Immature natural killer cell (primary cell): ENCODE measurements around the gene LRRC26. TPM values are rescaled to one million over a fixed set of nuclear protein-coding genes. Genes with fewer than 3 reads are reported as not detected.
"Not testable (repeated sequence)": the region's sequence is repeated elsewhere in the genome, so short reads cannot be mapped to it uniquely, and the experiment has no call there.

ENCODE experiments used
- DNase-seq, 3 donors: peaks; one replicate each; pipeline ENCODE4 v3.0.0; 2022; ENCODE audit warnings: mixed read lengths in 1 of 3
- H3K27ac Mint-ChIP-seq, 6 donors: one replicate each; pipeline ENCODE4 v1.8.0; 2020; ENCODE audit warnings: mixed read lengths in 6 of 6, mild to moderate bottlenecking in 5 of 6, inconsistent platforms in 4 of 6, moderate library complexity in 3 of 6
- H3K27me3 Mint-ChIP-seq, 3 donors: one replicate each; pipeline ENCODE4 v1.8.0; 2020 to 2021; ENCODE audit warnings: low read depth in 3 of 3, mild to moderate bottlenecking in 3 of 3, mixed read lengths in 3 of 3, moderate library complexity in 3 of 3, inconsistent platforms in 1 of 3
- H3K36me3 Mint-ChIP-seq, 3 donors: one replicate each; pipeline ENCODE4 v1.8.0; 2020; ENCODE audit warnings: mixed read lengths in 3 of 3, inconsistent platforms in 2 of 3, mild to moderate bottlenecking in 2 of 3
- H3K4me1 Mint-ChIP-seq, 2 donors: one replicate each; pipeline ENCODE4 v1.8.0; 2020; ENCODE audit warnings: inconsistent platforms in 2 of 2, mild to moderate bottlenecking in 2 of 2, mixed read lengths in 2 of 2, moderate library complexity in 1 of 2
- H3K4me3 Mint-ChIP-seq, 5 donors: one replicate each; pipeline ENCODE4 v1.8.0; 2020; ENCODE audit warnings: mild to moderate bottlenecking in 5 of 5, mixed read lengths in 5 of 5, inconsistent platforms in 3 of 5, moderate library complexity in 3 of 5
- H3K9me3 Mint-ChIP-seq, 6 donors: one replicate each; pipeline ENCODE4 v1.8.0; 2020; ENCODE audit warnings: mild to moderate bottlenecking in 6 of 6, mixed read lengths in 6 of 6, inconsistent platforms in 4 of 6, moderate library complexity in 3 of 6
- polyA plus RNA-seq, 3 donors: library from polyadenylated mRNA; unstranded; fragments of 300-500 nt; fragmentation: Illumina TruSeq; gene quantifications; one replicate each; pipeline ENCODE4 v1.2.3, GENCODE V29; 2021

Gene LRRC26
- polyA plus RNA-seq, 3 donors from 2014 or later, result 0.22 to 2.1 TPM; not detected in 1

GRCh38 chr9:137141976-137142936 lies 27.6 kb downstream of the LRRC26 start:
- Mint-ChIP-seq H3K27ac (peak overlapping the region in 1 of 6 donors; percentile 73), H3K9me3 (no peaks in the 10 kb centered on the region), H3K27me3 (peaks cover 15 to 23% (median 15%) of the 10 kb centered on the region in 3 donors), H3K36me3 (no peaks in the 10 kb centered on the region), H3K4me1 (peaks cover 0 to 2% of the 10 kb centered on the region in 2 donors), H3K4me3 (peak overlapping the region in 1 of 5 donors; percentile 30)
- DNase-seq, result no peak

GRCh38 chr9:137141050-137141810 lies 28.6 kb downstream of the LRRC26 start:
- no peak overlapping the region for H3K27ac Mint-ChIP-seq

GRCh38 chr9:137140151-137141012 lies 29.5 kb downstream of the LRRC26 start:
- peak overlapping the region in 1 of 5 donors; percentile 30 for H3K4me3 Mint-ChIP-seq
- peaks cover 14 to 29% (median 20%) of the 10 kb centered on the region in 3 donors for H3K27me3 Mint-ChIP-seq
- H3K4me1 Mint-ChIP-seq, result peaks cover 0 to 2% of the 10 kb centered on the region in 2 donors
- no peak overlapping the region for H3K27ac Mint-ChIP-seq
- DNase-seq, result no peak
- H3K36me3 Mint-ChIP-seq, result peaks cover 0 to 4% (median 0%) of the 10 kb centered on the region in 3 donors
- no peaks in the 10 kb centered on the region for H3K9me3 Mint-ChIP-seq

More at GRCh38 chr9:137141050-137141810, 28.6 kb downstream of the LRRC26 start:
- no peak for DNase-seq
- no peak overlapping the region for H3K4me3 Mint-ChIP-seq
- H3K36me3 Mint-ChIP-seq, result no peaks in the 10 kb centered on the region
- peaks cover 0 to 2% of the 10 kb centered on the region in 2 donors for H3K4me1 Mint-ChIP-seq
- no peaks in the 10 kb centered on the region for H3K9me3 Mint-ChIP-seq
- peaks cover 15 to 23% (median 18%) of the 10 kb centered on the region in 3 donors for H3K27me3 Mint-ChIP-seq

- H3K27me3 Mint-ChIP-seq, result peaks cover 14 to 29% (median 20%) of the 10 kb centered on the region in 3 donors
- no peak overlapping the region for H3K27ac Mint-ChIP-seq
- H3K4me3 Mint-ChIP-seq, result no peak overlapping the region
- no peaks in the 10 kb centered on the region for H3K9me3 Mint-ChIP-seq
- H3K36me3 Mint-ChIP-seq, result peaks cover 0 to 4% (median 0%) of the 10 kb centered on the region in 3 donors
- peaks cover 0 to 2% of the 10 kb centered on the region in 2 donors for H3K4me1 Mint-ChIP-seq
- no peak for DNase-seq
These were observed 30.2 kb downstream of the LRRC26 start for GRCh38 chr9:137139468-137140150.

GRCh38 chr9:137138722-137139467 lies 31.0 kb downstream of the LRRC26 start, which contains the start of gene GRIN1:
GRIN1 (plus strand) TSS chr9:137139154; CDS start chr9:137139487, 333 bp downstream.
- peaks cover 0 to 4% (median 0%) of the 10 kb centered on the region in 3 donors for H3K36me3 Mint-ChIP-seq
- H3K27me3 Mint-ChIP-seq, result peaks cover 14 to 29% (median 20%) of the 10 kb centered on the region in 3 donors
- no peaks in the 10 kb centered on the region for H3K9me3 Mint-ChIP-seq
- H3K27ac Mint-ChIP-seq, result no peak within 1 kb of the TSS
- H3K4me3 Mint-ChIP-seq, result peak within 1 kb of the TSS in 1 of 5 donors; percentile 33
- H3K4me1 Mint-ChIP-seq, result peaks cover 0 to 2% of the 10 kb centered on the region in 2 donors
- peak in 2 of 3 donors; percentile 37 to 48 for DNase-seq

GRCh38 chr9:137138058-137138721 lies 31.7 kb downstream of the LRRC26 start:
- no peak overlapping the region for H3K27ac Mint-ChIP-seq
- peak overlapping the region in 1 of 5 donors; percentile 33 for H3K4me3 Mint-ChIP-seq
- peaks cover 0 to 4% (median 0%) of the 10 kb centered on the region in 3 donors for H3K36me3 Mint-ChIP-seq
- DNase-seq, result no peak
- peaks cover 0 to 2% of the 10 kb centered on the region in 2 donors for H3K4me1 Mint-ChIP-seq
- peaks cover 14 to 29% (median 19%) of the 10 kb centered on the region in 3 donors for H3K27me3 Mint-ChIP-seq
- H3K9me3 Mint-ChIP-seq, result no peaks in the 10 kb centered on the region

GRCh38 chr9:137136881-137137607 lies 32.8 kb downstream of the LRRC26 start:
- H3K27ac Mint-ChIP-seq, result no peak overlapping the region
- H3K9me3 Mint-ChIP-seq, result no peaks in the 10 kb centered on the region
- no peak for DNase-seq
- H3K36me3 Mint-ChIP-seq, result peaks cover 0 to 4% (median 0%) of the 10 kb centered on the region in 3 donors
- H3K4me3 Mint-ChIP-seq, result no peak overlapping the region
- H3K4me1 Mint-ChIP-seq, result peaks cover 0 to 2% of the 10 kb centered on the region in 2 donors
- H3K27me3 Mint-ChIP-seq, result peaks cover 15 to 25% (median 19%) of the 10 kb centered on the region in 3 donors

GRCh38 chr9:137136261-137136880 lies 33.5 kb downstream of the LRRC26 start:
- Mint-ChIP-seq H3K27me3 (peaks cover 14 to 23% (median 21%) of the 10 kb centered on the region in 3 donors), H3K9me3 (no peaks in the 10 kb centered on the region), H3K4me1 (peaks cover 0 to 2% of the 10 kb centered on the region in 2 donors), H3K36me3 (peaks cover 0 to 4% (median 0%) of the 10 kb centered on the region in 3 donors), H3K27ac (no peak overlapping the region), H3K4me3 (no peak overlapping the region)
- no peak for DNase-seq

GRCh38 chr9:137135154-137135553 lies 34.7 kb downstream of the LRRC26 start:
- not testable (repeated sequence) for H3K9me3 Mint-ChIP-seq, H3K36me3 Mint-ChIP-seq, H3K4me1 Mint-ChIP-seq, H3K27ac Mint-ChIP-seq, DNase-seq, H3K4me3 Mint-ChIP-seq
- peaks cover 7 to 18% (median 17%) of the 10 kb centered on the region in 3 donors for H3K27me3 Mint-ChIP-seq

- DNase-seq, result no peak
- Mint-ChIP-seq H3K27me3 (peaks cover 5 to 18% (median 14%) of the 10 kb centered on the region in 3 donors), H3K4me1 (peaks cover 0 to 6% of the 10 kb centered on the region in 2 donors), H3K9me3 (peaks cover 0 to 2% (median 0%) of the 10 kb centered on the region in 6 donors), H3K36me3 (peaks cover 0 to 4% (median 0%) of the 10 kb centered on the region in 3 donors), H3K27ac (no peak overlapping the region), H3K4me3 (no peak overlapping the region)
These were observed 35.7 kb downstream of the LRRC26 start for GRCh38 chr9:137134191-137134590.
